Measurements from ENCODE around the gene WWOX. TPM values are rescaled to one million over a fixed set of nuclear protein-coding genes. Genes with fewer than 3 reads are reported as not detected.

Gene WWOX
- total RNA-seq, 1 experiment from 2014 or later: 28.3 TPM

GRCh38 chr16:79076047-79076767 lies 976.8 kb downstream of the WWOX start:
- no peak for TF ChIP-seq EZH2 (IDR thresholded peaks at IDR 0.05; ENCODE audit: low read length, unreplicated experiment)
- TF ChIP-seq, protein P1, sequence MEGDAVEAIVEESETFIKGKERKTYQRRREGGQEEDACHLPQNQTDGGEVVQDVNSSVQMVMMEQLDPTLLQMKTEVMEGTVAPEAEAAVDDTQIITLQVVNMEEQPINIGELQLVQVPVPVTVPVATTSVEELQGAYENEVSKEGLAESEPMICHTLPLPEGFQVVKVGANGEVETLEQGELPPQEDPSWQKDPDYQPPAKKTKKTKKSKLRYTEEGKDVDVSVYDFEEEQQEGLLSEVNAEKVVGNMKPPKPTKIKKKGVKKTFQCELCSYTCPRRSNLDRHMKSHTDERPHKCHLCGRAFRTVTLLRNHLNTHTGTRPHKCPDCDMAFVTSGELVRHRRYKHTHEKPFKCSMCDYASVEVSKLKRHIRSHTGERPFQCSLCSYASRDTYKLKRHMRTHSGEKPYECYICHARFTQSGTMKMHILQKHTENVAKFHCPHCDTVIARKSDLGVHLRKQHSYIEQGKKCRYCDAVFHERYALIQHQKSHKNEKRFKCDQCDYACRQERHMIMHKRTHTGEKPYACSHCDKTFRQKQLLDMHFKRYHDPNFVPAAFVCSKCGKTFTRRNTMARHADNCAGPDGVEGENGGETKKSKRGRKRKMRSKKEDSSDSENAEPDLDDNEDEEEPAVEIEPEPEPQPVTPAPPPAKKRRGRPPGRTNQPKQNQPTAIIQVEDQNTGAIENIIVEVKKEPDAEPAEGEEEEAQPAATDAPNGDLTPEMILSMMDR (conservative IDR thresholded peaks at IDR 0.05; ENCODE audit: low read depth, low read length): no peak
- TF ChIP-seq EZH2phosphoT487 (IDR thresholded peaks at IDR 0.05; ENCODE audit: borderline replicate concordance, low read length): no peak
- ChIA-PET CTCF (no interaction called here), POLR2A (ENCODE audit: unreplicated experiment) (no interaction called here)
- Histone ChIP-seq H3K4me2 (ENCODE audit: low read length) (no peak overlapping the region), H4K20me1 (ENCODE audit: low read length) (no peaks in the 10 kb centered on the region), H3K9me2 (replicated peaks; ENCODE audit: low read length) (no peaks in the 10 kb centered on the region), H3K27me3 (ENCODE audit: low read length) (no peaks in the 10 kb centered on the region), H3K9ac (ENCODE audit: low read length) (no peak overlapping the region), H2AFZ (ENCODE audit: low read length) (no peak overlapping the region), H3K4me3 (ENCODE audit: low read length) (no peak overlapping the region), H3F3A (ENCODE audit: low read length, unreplicated experiment) (no peaks in the 10 kb centered on the region), H3K27ac (ENCODE audit: low read length) (no peak overlapping the region), H3K36me3 (ENCODE audit: low read depth, low read length) (no peaks in the 10 kb centered on the region), H3K9me3 (ENCODE audit: low read length) (no peaks in the 10 kb centered on the region), H3K4me1 (ENCODE audit: insufficient read depth, low read length) (no peaks in the 10 kb centered on the region), H3K79me2 (ENCODE audit: low read length) (no peaks in the 10 kb centered on the region)
- BruUV-seq (replicated peaks): no TSS peak
- intact Hi-C loops (cut with micrococcal nuclease): no loop called here
- DNase-seq (no peak), ATAC-seq (no peak)

DNA sequence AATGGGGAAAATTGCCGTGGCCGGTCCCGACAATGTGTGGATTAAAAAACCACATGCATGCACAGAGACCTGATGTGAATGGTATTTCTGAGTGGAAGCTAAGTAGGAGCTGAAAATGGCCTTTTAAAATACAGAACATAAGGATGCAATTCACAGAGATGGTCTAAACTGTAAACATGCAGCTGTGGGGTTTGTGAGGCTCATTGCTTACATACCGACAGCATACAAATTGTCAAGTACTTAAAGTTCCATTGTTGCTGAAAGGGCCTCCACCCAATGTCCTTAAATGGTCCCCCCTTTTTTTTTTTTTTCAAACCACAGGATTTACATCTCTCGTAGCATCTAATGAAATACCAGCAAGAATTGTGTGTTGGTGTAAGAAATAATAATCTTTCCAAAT lies 977.9 kb downstream of the WWOX start:
- Histone ChIP-seq H2AFZ (ENCODE audit: low read length) (no peak overlapping the region), H3K4me2 (ENCODE audit: low read length) (no peak overlapping the region), H3K79me2 (ENCODE audit: low read length) (no peaks in the 10 kb centered on the region), H3F3A (ENCODE audit: low read length, unreplicated experiment) (no peaks in the 10 kb centered on the region), H3K27ac (ENCODE audit: low read length) (no peak overlapping the region), H3K36me3 (ENCODE audit: low read depth, low read length) (no peaks in the 10 kb centered on the region), H3K9me3 (ENCODE audit: low read length) (no peaks in the 10 kb centered on the region), H3K4me1 (ENCODE audit: insufficient read depth, low read length) (no peaks in the 10 kb centered on the region), H3K27me3 (ENCODE audit: low read length) (no peaks in the 10 kb centered on the region), H3K9ac (ENCODE audit: low read length) (no peak overlapping the region), H3K4me3 (ENCODE audit: low read length) (no peak overlapping the region), H3K9me2 (replicated peaks; ENCODE audit: low read length) (no peaks in the 10 kb centered on the region), H4K20me1 (ENCODE audit: low read length) (no peaks in the 10 kb centered on the region)
- DNase-seq: no peak
- TF ChIP-seq EZH2phosphoT487 (IDR thresholded peaks at IDR 0.05; ENCODE audit: borderline replicate concordance, low read length) (no peak), EZH2 (IDR thresholded peaks at IDR 0.05; ENCODE audit: low read length, unreplicated experiment) (no peak)
- TF ChIP-seq, protein P1 (conservative IDR thresholded peaks at IDR 0.05; ENCODE audit: low read depth, low read length): no peak
- no TSS peak for BruUV-seq (replicated peaks)
- ChIA-PET POLR2A (ENCODE audit: unreplicated experiment) (no interaction called here), CTCF (no interaction called here)
- intact Hi-C loops (cut with micrococcal nuclease): no loop called here
- no peak for ATAC-seq

- H3K27ac ChIP-seq (ENCODE audit: low read length): no peak overlapping the region
- no peaks in the 10 kb centered on the region for H4K20me1 ChIP-seq (ENCODE audit: low read length)
- ATAC-seq: no peak
- H3K4me2 ChIP-seq (ENCODE audit: low read length): no peak overlapping the region
- H3K9me3 ChIP-seq (ENCODE audit: low read length): no peaks in the 10 kb centered on the region
- no peak for DNase-seq
- intact Hi-C loops (cut with micrococcal nuclease): no loop called here
- TF ChIP-seq EZH2phosphoT487 (IDR thresholded peaks at IDR 0.05; ENCODE audit: borderline replicate concordance, low read length) (no peak), EZH2 (IDR thresholded peaks at IDR 0.05; ENCODE audit: low read length, unreplicated experiment) (no peak)
- TF ChIP-seq, protein P1 (conservative IDR thresholded peaks at IDR 0.05; ENCODE audit: low read depth, low read length): no peak
- ChIA-PET CTCF (no interaction called here), POLR2A (ENCODE audit: unreplicated experiment) (no interaction called here)
- H3K9me2 ChIP-seq (replicated peaks; ENCODE audit: low read length): no peaks in the 10 kb centered on the region
- no peaks in the 10 kb centered on the region for H3F3A ChIP-seq (ENCODE audit: low read length, unreplicated experiment)
- no peaks in the 10 kb centered on the region for H3K4me1 ChIP-seq (ENCODE audit: insufficient read depth, low read length)
- H3K79me2 ChIP-seq (ENCODE audit: low read length): no peaks in the 10 kb centered on the region
- H3K4me3 ChIP-seq (ENCODE audit: low read length): no peak overlapping the region
- H3K36me3 ChIP-seq (ENCODE audit: low read depth, low read length): no peaks in the 10 kb centered on the region
- no peaks in the 10 kb centered on the region for H3K27me3 ChIP-seq (ENCODE audit: low read length)
- no peak overlapping the region for H2AFZ ChIP-seq (ENCODE audit: low read length)
- H3K9ac ChIP-seq (ENCODE audit: low read length): no peak overlapping the region
- BruUV-seq (replicated peaks): no TSS peak
These were observed 980.4 kb downstream of the WWOX start for GRCh38 chr16:79079656-79080420.
